HG03342 (cell line): Measurements from ENCODE around the gene PLD6.
"Not testable (repeated sequence)": the region's sequence is repeated elsewhere in the genome, so short reads cannot be mapped to it uniquely, and the experiment has no call there.

ENCODE experiments used
- ATAC-seq: cut with Tn5 transposase; IDR thresholded peaks from one replicate; pipeline ENCODE4 v1.9.1; 2021; ENCODE audit warnings: mild to moderate bottlenecking, moderate library complexity; ENCODE audit not compliant: unreplicated experiment

Gene PLD6

GRCh38 chr17:17179371-17179827, 26.7 kb downstream of the PLD6 start:
- ATAC-seq, result peak; percentile 51

GRCh38 chr17:17177176-17177575, 29.0 kb downstream of the PLD6 start:
- ATAC-seq, result no peak

- no peak for ATAC-seq
Observed at GRCh38 chr17:17176341-17176740, 29.8 kb downstream of the PLD6 start.

- ATAC-seq, result no peak
Observed at GRCh38 chr17:17175917-17176316, 30.2 kb downstream of the PLD6 start.

- no peak for ATAC-seq
Observed at GRCh38 chr17:17175340-17175739, 30.8 kb downstream of the PLD6 start.

GRCh38 chr17:17173921-17174320, 32.2 kb downstream of the PLD6 start:
- ATAC-seq, result no peak

DNA sequence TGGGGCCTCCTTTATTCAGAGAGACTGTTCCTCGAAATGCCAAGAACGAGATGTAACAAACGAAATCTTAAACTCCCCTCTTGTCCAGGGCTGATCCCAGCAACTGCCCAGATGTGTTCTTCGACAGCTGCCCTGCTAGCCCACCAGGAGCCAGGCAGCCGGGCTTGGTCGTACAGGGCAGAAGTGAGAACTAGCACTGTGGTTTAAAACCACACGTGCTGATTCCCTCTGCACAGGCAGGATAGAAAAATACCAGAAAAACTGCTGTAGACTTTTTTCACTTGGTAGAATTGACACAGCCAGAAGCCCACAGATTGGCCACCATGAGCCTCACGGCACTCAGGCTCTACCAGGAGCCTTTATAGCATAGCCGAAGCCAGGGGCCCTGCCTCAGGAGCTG, 33.1 kb downstream of the PLD6 start:
- ATAC-seq, result no peak

GRCh38 chr17:17172001-17172939, 33.9 kb downstream of the PLD6 start:
- ATAC-seq, result no peak

GRCh38 chr17:17171186-17171585, 34.9 kb downstream of the PLD6 start:
- ATAC-seq, result no peak

DNA sequence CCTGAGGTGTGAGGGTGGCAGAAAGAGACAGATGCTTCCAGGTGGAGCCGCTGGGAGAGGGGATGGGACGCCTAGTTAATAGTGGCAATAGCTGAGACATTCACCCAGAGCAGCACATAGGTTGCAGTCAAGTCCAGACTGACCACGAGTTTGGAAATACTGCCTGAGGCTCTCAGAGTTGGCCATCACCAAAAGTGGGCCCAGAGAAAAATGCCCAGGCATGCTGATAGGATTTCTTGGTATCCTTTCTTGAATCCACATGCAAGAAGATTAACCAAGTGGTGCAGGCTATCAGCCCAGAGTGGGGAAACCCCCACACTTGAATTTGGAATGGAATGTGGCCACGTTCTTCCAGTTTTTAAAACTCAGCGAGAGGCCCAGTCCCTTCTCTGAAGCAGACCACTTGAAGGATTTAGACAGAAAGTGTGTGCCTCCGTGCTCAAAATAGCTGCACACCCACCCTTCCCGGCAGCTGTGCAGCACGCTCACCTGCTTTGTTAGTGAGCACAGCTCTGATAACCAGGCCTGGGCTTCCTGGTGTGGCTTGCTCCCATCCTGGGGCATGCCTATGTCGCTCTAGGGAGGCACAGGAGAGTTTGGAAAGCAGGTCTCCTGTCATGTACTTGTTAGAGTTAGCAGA, 35.7 kb downstream of the PLD6 start:
- no peak for ATAC-seq

GRCh38 chr17:17169396-17169795, 36.7 kb downstream of the PLD6 start:
- no peak for ATAC-seq

DNA sequence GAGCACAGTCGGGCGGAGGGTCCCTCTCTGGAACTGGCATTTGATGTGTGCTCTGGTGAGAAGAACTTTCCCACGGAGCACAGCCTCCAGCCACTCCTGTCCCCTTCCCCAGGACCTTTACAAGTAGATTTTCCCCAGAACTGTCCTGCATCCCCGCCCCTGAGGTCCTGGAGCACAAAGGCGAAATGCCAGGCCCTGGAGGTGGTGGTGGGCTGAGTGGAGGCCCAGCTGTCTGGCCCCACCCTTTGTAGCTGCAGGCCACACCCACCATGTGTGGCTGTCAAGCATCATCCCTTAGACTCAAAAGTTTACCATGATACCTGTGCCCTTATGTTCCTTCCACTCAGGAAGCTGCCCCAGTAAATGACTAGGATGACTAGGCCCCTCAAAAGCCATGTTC, 37.7 kb downstream of the PLD6 start:
- no peak for ATAC-seq

- ATAC-seq, result no peak
Observed at GRCh38 chr17:17167986-17168385, 38.1 kb downstream of the PLD6 start.

DNA sequence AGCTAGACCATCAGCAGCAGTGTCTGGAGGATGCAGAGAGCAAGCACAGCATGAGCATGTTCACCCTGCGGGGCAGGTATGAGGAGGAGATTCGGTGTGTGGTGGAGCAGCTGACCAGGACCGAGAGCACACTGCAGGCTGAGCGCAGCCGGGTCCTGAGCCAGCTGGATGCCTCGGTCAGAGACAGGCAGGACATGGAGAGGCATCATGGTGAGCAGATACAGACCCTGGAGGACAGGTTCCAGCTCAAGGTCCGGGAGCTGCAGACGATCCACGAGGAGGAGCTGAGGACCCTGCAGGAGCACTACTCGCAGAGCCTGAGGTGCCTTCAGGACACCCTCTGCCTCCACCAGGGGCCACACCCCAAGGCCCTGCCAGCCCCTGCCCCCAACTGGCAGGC, 38.8 kb downstream of the PLD6 start:
- no peak for ATAC-seq

DNA sequence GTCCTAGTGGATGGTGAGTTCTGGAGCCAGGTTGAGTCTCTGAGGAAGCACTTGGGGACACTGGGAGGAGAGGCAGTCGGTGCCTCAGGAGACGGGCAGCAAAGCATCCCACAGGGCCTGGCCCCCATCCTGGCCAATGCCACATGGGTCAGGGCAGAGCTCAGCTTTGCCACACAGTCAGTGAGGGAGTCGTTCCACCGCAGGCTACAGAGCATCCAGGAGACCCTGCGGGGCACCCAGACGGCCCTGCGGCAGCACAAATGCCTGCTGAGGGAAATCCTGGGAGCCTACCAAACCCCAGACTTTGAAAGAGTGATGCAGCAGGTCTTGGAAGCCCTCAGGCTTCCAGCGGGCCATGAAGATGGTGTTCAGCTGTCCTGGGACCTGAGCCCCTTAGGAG, 39.7 kb downstream of the PLD6 start:
- ATAC-seq, result no peak

DNA sequence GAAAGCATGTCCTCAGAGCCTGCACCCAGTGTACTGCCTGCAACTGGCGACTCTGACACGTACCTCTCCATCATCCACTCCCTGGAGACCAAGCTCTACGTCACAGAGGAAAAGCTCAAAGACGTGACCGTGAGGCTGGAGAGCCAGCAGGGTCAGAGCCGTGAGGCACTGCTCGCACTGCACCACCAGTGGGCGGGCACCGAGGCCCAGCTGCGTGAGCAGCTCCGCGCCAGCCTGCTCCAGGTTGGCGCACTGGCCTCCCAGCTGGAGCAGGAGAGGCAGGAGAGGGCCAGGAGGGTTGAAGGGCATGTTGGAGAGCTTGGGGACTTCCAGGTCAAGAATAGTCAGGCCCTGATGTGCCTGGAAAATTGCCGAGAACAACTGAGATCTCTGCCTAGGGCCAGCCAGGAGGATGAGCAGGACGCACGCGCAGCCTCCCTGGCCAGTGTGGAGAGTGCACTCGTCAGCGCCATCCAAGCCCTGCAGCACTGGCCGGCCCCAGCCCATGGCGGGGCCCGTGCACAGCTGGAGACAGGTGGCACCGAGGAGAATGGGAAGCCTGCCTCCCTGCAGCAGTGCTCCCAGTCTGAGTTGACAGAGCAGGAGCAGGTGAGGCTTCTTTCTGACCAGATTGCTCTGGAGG, 40.3 kb downstream of the PLD6 start:
- ATAC-seq, result no peak

GRCh38 chr17:17164676-17165075, 41.5 kb downstream of the PLD6 start:
- ATAC-seq, result no peak

DNA sequence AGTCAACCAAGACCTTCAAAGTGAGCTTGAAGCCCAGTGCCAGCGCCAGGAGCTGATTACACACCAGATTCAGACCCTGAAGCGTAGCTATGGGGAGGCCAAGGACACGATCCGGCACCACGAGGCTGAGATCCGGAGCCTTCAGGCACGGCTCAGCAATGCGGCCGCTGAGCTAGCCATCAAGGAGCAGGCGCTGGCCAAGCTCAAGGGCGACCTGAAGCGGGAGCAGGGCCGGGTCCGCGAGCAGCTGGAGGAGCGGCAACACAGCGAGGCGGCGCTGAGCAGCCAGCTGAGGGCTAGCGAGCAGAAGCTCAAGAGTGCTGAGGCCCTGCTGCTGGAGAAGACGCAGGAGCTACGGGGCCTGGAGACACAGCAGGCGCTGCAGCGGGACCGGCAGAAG, 42.0 kb downstream of the PLD6 start:
- no peak for ATAC-seq

DNA sequence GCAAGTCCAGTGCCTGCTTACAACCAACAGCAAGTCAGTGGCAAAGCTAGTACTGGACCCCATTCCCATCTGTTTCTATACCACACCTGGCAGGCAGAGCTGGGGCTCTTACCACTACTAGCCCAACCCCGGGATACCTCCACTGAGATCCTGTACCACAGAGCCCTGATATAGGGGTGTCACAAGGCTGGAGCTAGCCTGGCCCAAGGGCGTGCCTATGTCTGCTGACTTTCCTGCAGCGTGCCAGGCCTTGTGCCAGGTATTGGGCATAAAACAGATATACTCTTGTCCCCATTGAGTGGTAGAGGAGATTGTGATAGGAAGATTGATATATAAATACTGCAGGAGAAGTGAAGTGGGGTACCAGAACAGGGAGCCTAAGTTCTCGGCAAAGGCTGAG, 44.4 kb downstream of the PLD6 start:
- no peak for ATAC-seq

DNA sequence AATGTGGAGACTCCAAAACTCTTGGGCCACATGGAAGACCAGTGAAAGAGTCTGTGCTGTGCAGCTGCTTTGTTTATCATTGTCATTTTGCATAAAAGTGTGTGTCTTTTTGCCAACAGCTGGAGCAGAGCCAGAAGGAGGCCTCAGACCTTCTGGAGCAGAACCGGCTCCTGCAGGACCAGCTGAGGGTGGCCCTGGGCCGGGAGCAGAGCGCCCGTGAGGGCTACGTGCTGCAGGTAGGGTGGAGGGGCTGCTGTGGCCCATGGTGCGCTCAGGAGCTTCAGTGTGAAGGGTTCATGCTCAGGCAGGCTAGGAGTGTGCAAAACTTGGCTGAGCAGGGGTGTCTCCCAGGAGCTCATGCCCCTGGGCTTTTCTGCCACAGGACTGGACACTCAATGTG, 45.0 kb downstream of the PLD6 start:
- ATAC-seq, result no peak

DNA sequence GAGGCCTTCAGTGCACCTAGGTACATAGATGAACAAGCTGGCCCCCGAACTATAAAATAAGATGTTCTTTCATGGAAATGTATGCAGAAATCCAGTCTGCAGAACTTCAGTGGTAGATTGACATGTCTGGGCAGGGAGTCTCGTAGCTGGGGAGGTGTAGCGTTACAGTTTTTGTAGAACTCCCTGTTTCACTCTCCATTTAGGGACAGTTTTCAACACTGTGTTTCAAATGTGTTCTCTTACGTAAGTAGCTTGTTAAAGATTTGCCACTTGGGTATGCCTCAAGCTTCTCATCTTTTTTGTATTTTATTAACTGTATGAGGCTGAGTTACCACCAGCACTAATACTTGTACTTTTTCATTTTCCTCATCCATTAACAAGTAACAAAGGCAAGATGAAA, 46.6 kb downstream of the PLD6 start:
- no peak for ATAC-seq

GRCh38 chr17:17158506-17158905, 47.6 kb downstream of the PLD6 start:
- not testable (repeated sequence) for ATAC-seq
